Smooth muscle cell of trachea (primary cell): ENCODE data around the gene UAP1. TPM values are rescaled to one million over a fixed set of nuclear protein-coding genes. Genes with fewer than 3 reads are reported as not detected.

Experiments
- total RNA-seq: library from RNA; depleted of rRNA; stranded (reverse); fragments of >200 nt; gene quantifications from 2 replicates; pipeline ENCODE4 v1.2.1, GENCODE V29; 2014

The UAP1 gene
- total RNA-seq, result 86.3 and 120 TPM in 2 replicates

DNA sequence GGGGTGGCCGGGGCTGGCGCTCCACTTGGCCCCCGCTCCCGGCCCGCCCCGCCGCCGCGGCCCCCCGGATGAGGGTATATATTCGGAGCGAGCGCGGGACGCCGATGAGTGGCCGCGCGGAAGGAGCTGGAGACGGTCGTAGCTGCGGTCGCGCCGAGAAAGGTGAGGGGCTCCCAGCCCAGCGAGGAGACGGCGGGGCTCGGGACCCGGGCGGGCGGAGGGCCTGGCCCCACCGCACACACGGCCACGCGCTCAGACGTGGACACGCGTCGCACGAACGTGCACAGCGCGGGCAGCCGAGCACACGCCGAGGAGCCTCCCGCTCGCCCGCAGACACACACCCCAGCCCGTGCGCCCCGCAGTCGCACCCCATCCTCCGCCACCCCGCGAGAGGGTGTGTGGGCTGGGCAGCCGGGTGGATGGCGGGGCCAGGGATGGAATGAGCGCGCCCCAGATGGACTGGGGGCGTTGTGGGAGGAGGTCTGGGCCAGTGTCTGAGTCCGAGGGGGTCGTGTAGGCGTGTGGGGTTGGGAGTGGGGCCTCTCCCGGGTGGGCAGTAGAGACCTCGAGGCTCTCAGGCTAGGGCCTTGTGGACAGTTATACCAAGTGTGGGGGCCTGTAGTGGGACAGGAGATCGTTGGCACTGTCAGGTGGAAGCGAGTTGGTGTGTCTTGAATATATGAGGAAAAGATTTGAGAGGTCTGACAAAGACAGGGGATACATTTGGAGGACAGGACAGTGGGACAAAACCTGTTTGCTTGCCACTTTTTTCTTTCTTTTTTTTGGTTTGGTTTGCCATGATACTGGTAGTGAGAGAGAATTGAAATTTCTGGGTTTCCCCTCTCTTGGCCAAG lies at the start of gene UAP1:
Gene UAP1, plus strand, starts transcription at position 107 of the 854 bp plus-strand sequence. CDS start 4,347 bp downstream, outside the sequence.

DNA sequence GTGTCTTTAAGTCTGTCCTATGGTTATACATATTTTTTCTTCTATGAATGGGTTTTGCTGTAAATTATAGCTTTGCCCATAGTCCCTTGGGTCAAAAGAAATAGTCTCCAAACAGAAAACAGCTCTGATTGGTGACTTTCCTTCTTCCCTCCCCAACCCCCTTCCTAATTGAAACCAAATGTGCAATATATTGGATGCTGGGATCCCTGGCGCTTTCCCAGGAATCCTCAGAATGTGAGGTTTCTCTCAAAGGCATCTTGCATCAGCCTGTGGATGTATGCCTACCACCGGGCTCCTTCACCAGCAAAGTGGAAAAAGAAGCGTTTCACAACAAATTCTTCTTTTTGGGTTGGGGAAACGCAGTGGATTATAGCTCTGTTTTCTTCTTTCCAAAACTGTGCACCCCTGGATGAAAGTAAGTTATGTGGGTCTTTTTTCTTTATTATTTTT lies 70.7 kb downstream of the UAP1 start, which contains the start of gene DDR2:
Gene DDR2, plus strand, starts transcription at position 248 of the 450 bp plus-strand sequence. CDS start 86,600 bp downstream, outside the sequence.

Other genes with a start within 250 kb of the UAP1 start
- not detected in 2 replicates for gene SPATA46, start 184.9 kb upstream of the UAP1 start, total RNA-seq
- gene C1orf226, start 180.0 kb upstream of the UAP1 start, total RNA-seq, result 0.17 and 0.29 TPM in 2 replicates
- not detected in 2 replicates for gene SH2D1B, start 149.6 kb upstream of the UAP1 start, total RNA-seq
- 63.0 and 82.0 TPM in 2 replicates for gene UHMK1, start 63.9 kb upstream of the UAP1 start, total RNA-seq
- gene DDR2, start 70.7 kb downstream of the UAP1 start, total RNA-seq, result 213 and 271 TPM in 2 replicates
- gene HSD17B7, start 229.0 kb downstream of the UAP1 start, total RNA-seq, result 17.5 and 25.3 TPM in 2 replicates